IPS DF 4.7 (cell line): Measurements from ENCODE around the gene LCLAT1.

Experiments used
- DNase-seq: peaks from one replicate; pipeline ENCODE4 v3.0.0-alpha.2; 2013; ENCODE audit warnings: low spot score; ENCODE audit errors: extremely low read depth

The LCLAT1 gene

DNA sequence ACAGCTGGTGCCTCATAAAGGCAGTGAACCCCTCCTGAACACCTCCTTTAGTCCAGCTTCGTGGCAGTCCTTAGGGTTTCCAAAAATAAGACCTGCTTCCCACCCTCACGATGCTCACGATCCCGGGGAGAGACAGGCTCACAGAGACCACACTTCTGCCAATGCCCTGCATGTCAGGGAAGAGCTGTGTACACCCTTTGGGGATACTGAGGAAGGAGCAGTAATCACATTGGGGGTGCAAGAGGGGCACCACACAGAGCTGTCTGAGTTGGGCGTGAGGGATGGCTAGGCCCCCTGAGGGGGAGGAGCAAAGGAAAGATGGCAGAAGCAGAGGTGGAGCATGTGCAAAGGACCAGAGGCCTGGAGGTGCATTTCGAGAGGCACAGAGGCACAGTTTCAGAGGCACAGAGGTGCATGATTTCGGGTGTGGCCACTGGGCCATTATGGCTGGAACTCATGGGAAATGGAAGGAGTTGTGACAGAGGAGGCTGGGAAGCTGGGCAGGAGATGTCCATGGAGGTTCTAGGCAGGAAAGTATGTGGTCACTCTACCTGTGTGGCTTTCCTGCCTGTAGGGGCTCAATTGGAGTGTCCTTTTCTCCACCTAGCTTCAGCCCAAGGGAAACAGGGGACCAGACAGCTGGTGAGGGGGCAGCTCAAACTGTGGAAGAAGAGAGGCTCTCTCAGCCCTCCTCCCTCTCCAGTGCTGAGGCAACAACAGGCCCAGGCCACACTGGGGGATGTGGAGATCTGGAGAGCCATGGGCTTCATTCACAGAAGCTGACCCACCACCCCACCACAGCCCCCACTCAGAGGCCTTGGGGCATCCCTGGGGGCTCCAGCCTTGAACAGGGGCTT is 244.3 kb downstream of the LCLAT1 start:
- DNase-seq, result no peak

DNA sequence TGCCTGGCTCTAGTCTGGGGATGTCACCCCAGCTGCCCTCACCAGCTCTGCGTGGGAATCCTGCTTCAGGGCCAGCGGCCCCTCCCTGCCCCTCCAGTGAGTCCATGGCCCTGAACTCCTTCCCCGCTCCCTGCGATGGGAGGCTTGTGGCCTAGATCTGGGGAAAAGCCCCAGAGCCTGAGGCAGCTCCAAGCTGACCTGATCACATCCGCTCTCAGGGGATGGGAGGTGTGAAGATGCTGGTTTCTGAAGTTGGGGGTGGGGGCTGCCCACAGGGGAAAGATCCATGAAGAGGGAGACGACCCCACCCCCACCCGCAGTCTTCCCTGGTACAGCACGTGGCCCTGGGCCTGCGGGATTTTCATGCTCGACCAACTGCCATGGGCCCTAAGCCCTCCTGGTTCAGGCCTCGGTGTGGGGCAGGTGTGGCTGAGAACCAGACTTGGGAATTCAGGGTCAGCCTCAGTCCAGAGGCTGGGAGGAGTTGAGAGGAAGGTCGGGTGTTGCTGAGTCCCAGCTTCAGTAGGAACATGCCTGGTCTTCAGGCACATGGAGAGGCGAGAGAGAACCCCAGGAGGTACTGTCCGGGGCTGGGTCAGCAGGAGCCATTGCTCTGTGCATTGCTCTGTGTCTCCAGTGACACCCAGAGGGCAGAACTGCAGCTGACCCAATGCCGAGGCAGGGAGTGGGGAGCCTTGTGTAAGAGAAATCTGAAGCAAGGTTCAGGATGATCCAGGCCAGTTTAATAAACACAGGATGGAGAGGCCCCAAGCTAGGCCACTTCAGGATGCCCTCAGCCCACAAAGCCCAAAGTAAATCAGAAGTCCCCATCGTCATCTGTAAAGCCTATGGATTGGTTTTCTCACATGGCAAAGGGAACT is 245.1 kb downstream of the LCLAT1 start:
- no peak for DNase-seq

DNA sequence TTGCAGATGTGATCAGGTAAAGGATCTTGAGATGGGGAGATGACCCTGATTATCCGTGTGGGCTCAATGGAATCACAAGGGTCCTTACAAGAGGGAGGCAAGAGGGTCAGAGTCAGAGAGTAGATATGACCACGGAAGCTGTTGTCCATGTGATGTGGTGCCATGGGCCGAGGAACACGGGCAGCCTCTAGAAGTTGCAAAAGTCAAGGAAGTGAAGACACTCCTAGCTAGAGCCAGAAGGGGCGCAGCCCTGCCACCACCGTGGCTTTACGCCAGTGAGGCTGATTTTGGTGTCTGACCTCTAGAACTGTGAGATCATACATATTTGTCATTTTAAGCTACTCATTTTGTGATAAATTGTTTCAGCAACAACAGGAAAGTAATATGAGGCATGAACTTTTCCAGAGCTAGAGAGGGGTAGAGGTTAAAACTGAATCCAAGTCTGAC is 245.8 kb downstream of the LCLAT1 start:
- no peak for DNase-seq
